ENCODE measurements around the gene NPC1.

The NPC1 gene

DNA sequence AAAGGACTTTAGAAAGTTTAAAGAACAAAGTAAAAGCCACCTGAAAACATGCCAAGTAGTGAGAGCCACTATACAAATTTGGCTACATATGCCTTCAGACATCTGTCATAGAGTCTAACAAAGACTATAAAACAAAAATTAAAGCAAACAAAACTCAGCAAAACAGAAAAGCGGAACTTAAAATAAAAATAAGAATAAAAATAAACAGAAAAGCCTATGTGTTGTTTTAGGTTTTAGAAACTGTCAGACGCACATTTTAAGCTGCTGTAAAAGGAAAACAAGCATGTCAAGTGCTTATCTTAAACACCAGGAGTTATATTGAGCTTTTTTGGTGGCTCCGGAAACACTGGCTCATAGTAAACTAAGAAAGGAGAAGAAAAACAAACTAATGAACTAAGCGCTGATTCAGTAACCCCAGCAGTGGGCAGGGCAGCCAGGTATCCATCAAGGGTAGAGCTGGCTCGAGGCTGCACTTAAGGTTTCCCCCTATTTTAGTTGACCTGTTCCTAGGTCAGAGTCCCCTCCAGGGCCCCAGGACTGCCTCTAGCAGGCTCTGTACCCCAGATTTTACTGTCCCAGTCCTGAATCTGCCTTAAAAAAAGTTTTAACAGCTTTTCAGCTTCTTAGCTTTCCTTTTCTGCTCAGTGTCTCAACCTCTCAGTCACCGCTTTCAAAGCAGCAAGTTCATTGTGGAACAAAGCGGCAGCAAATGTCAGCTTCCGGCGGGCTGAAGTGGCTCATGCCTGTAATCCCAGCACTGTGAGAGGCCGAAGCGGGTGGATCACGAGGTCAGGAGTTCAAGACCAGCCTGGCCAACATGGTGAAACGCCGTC lies 98.4 kb downstream of the NPC1 start:
- TF ChIP-seq, protein P1, sequence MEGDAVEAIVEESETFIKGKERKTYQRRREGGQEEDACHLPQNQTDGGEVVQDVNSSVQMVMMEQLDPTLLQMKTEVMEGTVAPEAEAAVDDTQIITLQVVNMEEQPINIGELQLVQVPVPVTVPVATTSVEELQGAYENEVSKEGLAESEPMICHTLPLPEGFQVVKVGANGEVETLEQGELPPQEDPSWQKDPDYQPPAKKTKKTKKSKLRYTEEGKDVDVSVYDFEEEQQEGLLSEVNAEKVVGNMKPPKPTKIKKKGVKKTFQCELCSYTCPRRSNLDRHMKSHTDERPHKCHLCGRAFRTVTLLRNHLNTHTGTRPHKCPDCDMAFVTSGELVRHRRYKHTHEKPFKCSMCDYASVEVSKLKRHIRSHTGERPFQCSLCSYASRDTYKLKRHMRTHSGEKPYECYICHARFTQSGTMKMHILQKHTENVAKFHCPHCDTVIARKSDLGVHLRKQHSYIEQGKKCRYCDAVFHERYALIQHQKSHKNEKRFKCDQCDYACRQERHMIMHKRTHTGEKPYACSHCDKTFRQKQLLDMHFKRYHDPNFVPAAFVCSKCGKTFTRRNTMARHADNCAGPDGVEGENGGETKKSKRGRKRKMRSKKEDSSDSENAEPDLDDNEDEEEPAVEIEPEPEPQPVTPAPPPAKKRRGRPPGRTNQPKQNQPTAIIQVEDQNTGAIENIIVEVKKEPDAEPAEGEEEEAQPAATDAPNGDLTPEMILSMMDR (IDR thresholded peaks at IDR 0.05; ENCODE audit: borderline replicate concordance, insufficient read depth, low read depth, low read length): no peak
- peak overlapping the region; percentile 43 for H3K4me3 ChIP-seq (ENCODE audit: low read depth, low read length)

DNA sequence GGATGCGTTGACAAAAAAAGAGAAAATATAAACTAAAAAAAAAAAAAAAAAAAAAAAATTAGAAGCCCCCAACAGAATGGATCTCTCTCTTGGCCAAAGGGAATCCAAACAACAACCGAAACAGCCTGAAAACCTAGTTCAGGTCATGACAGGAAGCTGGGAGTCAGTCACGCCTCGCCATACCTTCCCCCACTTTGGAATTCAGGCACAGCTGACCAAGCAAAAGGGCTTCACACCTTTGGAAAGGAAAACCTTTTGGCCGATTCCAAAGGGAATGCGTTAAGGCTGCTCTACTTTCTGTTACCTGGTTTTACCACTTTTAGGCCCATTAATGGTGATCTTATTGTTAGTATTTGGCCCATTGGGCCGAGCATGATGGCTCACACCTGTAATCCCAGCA lies 100.9 kb downstream of the NPC1 start:
- no peak overlapping the region for H3K4me3 ChIP-seq (ENCODE audit: low read depth, low read length)
- TF ChIP-seq, protein P1 (IDR thresholded peaks at IDR 0.05; ENCODE audit: borderline replicate concordance, insufficient read depth, low read depth, low read length): no peak

DNA sequence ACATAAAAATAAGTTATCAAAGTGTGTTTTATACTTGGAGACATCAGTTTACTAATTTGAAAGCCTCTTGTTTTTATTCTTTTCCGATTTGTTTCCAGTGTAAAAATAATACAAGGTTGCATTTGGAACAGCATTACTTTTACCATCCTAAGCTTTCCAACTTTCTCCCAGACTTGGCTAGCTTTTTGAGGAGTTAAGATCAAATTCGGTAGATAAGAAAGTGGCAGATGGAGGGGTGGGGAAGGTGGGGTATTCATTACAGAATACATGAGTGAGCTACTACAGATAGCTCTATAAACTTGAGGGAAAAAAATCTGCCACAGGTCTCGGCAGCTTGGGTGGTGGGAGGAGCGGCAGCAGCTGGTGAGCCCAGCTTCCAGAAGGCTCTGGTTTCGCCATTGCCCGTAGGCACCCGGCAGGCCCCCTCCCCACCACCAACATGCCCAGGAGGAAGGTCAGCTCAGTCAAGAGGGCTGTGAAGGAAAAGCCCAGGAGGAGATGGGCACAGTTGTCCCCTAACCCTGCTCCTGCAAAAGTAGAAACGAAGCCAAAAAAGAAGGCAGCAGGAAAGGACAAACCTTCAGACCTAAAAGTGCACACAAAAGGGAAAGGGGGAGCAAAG lies 101.6 kb downstream of the NPC1 start:
- H3K4me3 ChIP-seq (ENCODE audit: low read depth, low read length): no peak overlapping the region
- TF ChIP-seq, protein P1 (IDR thresholded peaks at IDR 0.05; ENCODE audit: borderline replicate concordance, insufficient read depth, low read depth, low read length): no peak

All from GM12875 (cell line).